ENCODE measurements around the gene CBS. TPM values are rescaled to one million over a fixed set of nuclear protein-coding genes. Genes with fewer than 3 reads are reported as not detected.

CBS gene
- total RNA-seq, 1 experiment from 2014 or later: 34.2 TPM

DNA sequence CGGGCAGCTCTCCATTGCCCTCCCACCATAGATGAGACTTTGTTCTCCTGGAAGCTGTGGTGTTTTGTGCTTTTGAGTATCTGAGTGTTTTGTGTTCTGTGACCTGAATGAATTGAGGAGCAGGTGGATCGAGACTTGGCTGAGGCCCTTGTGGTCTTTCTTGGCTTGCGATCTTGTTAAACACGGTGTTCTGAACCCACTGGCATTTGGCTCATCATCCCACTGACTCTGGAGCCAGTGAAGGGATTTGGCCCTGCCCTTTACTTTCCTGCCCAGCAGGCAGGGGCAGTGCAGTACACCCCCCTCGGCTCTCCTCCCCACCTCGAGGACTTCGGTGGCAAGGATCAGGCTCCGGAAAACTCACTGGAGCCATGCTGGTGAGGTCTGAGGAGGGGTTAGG lies 70.7 kb downstream of the CBS start:
- peaks cover 41% of the 10 kb centered on the region for H3K36me3 ChIP-seq
- no peak for DNase-seq (ENCODE audit: low read depth in 1 of 2, low spot score in 2 of 2)
- no peak overlapping the region for H3K27ac ChIP-seq
- peaks cover 5% of the 10 kb centered on the region for H3K9me3 ChIP-seq (replicated peaks)
- no peak overlapping the region for H3K4me3 ChIP-seq
- peaks cover 3% of the 10 kb centered on the region; the same call in 1 of the 2 replicates for H3K4me1 ChIP-seq (replicated peaks)
- H3K27me3 ChIP-seq (replicated peaks): no peaks in the 10 kb centered on the region

Other genes starting within 250 kb of the CBS start
- 14.4 and 21.3 TPM in 2 replicates for gene WDR4, start 196.3 kb downstream of the CBS start, total RNA-seq (2014; rRNA removed; shearing (Covaris generic))
- 49.2 and 54.9 TPM in 2 replicates for gene NDUFV3, start 182.5 kb downstream of the CBS start, total RNA-seq (2014; rRNA removed; shearing (Covaris generic))
- not detected in 2 replicates for gene ERVH48-1, start 150.2 kb downstream of the CBS start, total RNA-seq (2014; rRNA removed; shearing (Covaris generic))
- gene PKNOX1, start 101.3 kb downstream of the CBS start, total RNA-seq (2014; rRNA removed; shearing (Covaris generic)): 8.8 and 37.7 TPM in 2 replicates
- 43.3 and 43.9 TPM in 2 replicates for gene U2AF1, start 31.7 kb upstream of the CBS start, total RNA-seq (2014; rRNA removed; shearing (Covaris generic))
- not detected in 2 replicates for gene CRYAA, start 93.2 kb upstream of the CBS start, total RNA-seq (2014; rRNA removed; shearing (Covaris generic))